Measurements from ENCODE around the gene EXOC4.

- no peak for TF ChIP-seq CTCF (IDR thresholded peaks at IDR 0.05)
- TF ChIP-seq POLR2A (IDR thresholded peaks at IDR 0.05) = no peak
- no peak for TF ChIP-seq POLR2AphosphoS5 (IDR thresholded peaks at IDR 0.05; ENCODE audit: insufficient read depth in 1 of 2, low read depth in 1 of 2)
These were observed 421.3 kb downstream of the EXOC4 start for GRCh38 chr7:133674079-133674763.

Data from vagina (tissue), 2 donors.